ENCODE data around the gene PRR33. TPM values are rescaled to one million over a fixed set of nuclear protein-coding genes. Genes with fewer than 3 reads are reported as not detected.

PRR33 gene
- total RNA-seq, 2 experiments from 2014 or later = 0.07 TPM; not detected in 1

DNA sequence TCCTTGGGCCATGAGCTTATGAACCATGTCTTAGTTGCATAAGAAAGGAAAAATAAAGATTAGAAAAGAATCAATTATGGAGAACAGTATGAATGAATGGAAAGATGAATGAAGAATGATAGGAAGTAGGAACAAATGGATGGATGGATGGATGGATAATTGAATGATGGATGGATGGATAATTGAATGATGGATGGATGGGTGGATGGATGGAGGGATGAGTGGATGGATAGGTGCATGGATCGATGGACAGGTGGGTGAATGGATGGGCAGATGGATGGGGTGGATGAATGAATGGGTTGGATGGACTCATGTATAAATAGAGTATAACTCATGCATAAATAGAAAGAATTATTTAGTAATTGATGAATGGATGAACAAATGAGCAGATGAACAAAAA, 31.6 kb downstream of the PRR33 start:
- intact Hi-C loops (cut with micrococcal nuclease) = no loop called here
- Mint-ChIP-seq H3K27ac (no peak overlapping the region), H3K9me3 (no peaks in the 10 kb centered on the region), H3K36me3 (no peaks in the 10 kb centered on the region), H3K27me3 (no peaks in the 10 kb centered on the region), H3K4me1 (ENCODE audit: low read depth) (peaks cover 21% of the 10 kb centered on the region), H3K4me3 (no peak overlapping the region)
- ChIA-PET POLR2A (no interaction called here), CTCF (interaction anchor here (3.5 kb wide), 1 partner anchor 22 kb away, joined by 16 read pairs; no protein-coding TSS in a partner anchor)
- no peak for DNase-seq

DNA sequence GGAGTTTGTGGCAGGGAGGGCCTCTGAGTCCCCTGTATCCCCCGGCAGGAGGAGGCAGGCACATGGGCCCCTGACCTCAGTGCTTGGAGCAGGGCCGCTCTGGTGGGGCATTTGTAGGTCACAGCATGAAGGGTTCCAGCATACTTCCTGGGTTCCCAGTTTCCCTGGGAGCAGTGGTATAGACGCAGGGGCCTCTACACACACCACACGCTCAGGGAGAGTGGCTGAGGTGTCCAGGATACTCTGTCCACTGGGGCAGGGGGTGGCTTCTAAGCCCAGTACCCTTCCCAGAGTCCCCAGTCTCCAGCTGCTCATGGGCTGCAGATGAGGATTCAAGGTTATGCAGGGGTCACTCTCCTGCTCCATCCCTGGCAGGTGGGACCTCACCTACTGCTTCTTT, 32.7 kb downstream of the PRR33 start:
- Mint-ChIP-seq H3K27ac (no peak overlapping the region), H3K36me3 (peaks cover 3% of the 10 kb centered on the region), H3K9me3 (no peaks in the 10 kb centered on the region), H3K4me1 (ENCODE audit: low read depth) (peaks cover 21% of the 10 kb centered on the region), H3K4me3 (no peak overlapping the region), H3K27me3 (no peaks in the 10 kb centered on the region)
- intact Hi-C loops (cut with micrococcal nuclease) = no loop called here
- ChIA-PET POLR2A (no interaction called here), CTCF (interaction anchor here (1.6 to 3.5 kb wide), 2 partner anchors 24 to 165 kb away, joined by 5 to 16 read pairs; no protein-coding TSS in a partner anchor)
- no peak for DNase-seq

GRCh38 chr11:1858576-1858975, 33.1 kb downstream of the PRR33 start:
- Mint-ChIP-seq H3K9me3 (no peaks in the 10 kb centered on the region), H3K27me3 (no peaks in the 10 kb centered on the region), H3K27ac (no peak overlapping the region), H3K4me3 (no peak overlapping the region), H3K36me3 (peaks cover 3% of the 10 kb centered on the region), H3K4me1 (ENCODE audit: low read depth) (peaks cover 22% of the 10 kb centered on the region)
- ChIA-PET POLR2A (no interaction called here), CTCF (interaction anchor here (1.6 to 3.5 kb wide), 3 partner anchors 24 to 165 kb away, joined by 3 to 16 read pairs (median 5); no protein-coding TSS in a partner anchor)
- DNase-seq = no peak
- intact Hi-C loops (cut with micrococcal nuclease) = no loop called here

DNA sequence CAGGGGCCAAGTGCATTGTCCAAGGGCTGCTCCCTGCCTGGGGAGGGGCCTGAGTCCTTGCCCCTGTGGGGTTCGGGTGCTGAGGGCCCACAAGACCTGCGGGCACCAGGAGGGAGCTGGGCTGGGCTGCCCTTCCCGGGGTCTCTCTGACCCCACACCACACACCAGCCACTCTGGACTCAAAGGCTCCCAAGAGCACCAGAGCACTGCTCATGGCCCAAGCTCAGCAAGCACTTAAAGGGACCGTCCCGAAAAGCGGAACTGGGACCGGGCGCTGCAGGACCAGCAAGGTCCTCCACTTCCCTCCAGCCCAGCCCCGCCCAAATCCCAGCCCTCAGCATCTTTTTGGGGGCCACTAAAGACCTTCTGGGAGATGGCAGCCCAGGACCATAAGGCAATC, 33.5 kb downstream of the PRR33 start:
- DNase-seq = no peak
- Mint-ChIP-seq H3K27ac (no peak overlapping the region), H3K27me3 (no peaks in the 10 kb centered on the region), H3K9me3 (no peaks in the 10 kb centered on the region), H3K4me1 (ENCODE audit: low read depth) (peaks cover 23% of the 10 kb centered on the region), H3K36me3 (peaks cover 3% of the 10 kb centered on the region), H3K4me3 (no peak overlapping the region)
- intact Hi-C loops (cut with micrococcal nuclease) = no loop called here
- POLR2A ChIA-PET = no interaction called here
- CTCF ChIA-PET = interaction anchor here (0.7 to 3.5 kb wide), 4 partner anchors 24 to 164 kb away, joined by 3 to 16 read pairs (median 4); no protein-coding TSS in a partner anchor

DNA sequence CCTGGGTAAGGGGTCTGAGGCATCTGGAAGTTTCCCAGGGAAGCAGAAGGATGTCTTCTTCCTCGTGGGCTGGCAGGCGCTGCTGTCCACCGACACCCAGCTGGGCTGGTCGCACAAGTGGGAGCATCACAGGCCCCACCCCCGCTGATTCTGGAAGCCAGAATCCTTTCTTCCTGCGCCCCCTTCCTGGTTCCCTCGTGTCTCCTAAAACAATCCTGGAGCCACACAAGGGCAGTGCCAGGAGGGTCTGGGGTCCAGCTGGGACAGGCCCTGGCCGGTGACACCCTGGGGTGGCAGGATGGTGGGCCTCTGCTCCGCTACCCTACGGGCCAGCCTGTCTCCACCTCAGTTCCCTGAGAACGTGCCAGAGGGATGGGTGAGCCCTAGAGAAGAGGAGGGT, 34.6 kb downstream of the PRR33 start:
- CTCF ChIA-PET = interaction anchor here (0.7 to 3.3 kb wide), 5 partner anchors 25 to 310 kb away, joined by 3 to 14 read pairs (median 3); no protein-coding TSS in a partner anchor
- intact Hi-C loops (cut with micrococcal nuclease) = no loop called here

DNA sequence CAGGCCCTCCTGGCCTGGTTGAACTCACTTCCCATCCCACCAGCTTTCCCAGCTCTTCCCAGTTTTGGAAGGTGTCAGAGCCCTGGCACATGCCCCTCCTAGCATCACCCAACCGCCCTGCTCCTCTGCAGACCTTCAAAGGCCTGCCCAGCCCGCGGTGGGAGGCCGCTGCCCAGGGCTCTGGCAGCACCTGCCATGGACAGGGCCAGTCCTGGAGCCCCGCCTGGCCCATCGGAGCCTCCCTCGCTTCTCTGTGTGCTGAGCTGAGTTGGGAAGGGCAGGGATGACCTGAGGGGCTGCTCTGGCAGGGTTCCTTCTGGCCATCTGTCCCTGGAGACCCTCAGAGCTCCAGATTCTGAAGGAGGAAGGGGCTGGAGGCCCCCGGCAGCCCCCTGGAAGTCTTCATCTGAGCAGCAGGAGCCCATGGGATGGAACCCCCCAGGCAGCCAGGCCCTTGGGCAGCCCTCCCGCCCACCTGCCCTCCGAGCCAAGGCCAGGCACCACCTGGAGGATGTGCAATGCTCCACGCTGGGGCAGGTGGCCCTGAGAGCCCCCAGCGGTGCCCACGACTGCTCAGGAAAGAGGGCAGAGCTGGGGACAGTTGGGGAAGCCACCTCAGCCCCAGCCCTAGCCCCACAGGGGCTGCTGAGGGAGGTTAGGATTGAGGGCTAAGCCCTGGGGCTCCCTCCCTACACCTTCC, 35.2 kb downstream of the PRR33 start:
- intact Hi-C loops (cut with micrococcal nuclease) = no loop called here
- POLR2A ChIA-PET = interaction anchor here (3.2 kb wide), 1 partner anchor 13 kb away, joined by 13 read pairs; no protein-coding TSS in a partner anchor
- H3K4me3 Mint-ChIP-seq = no peak overlapping the region

More for the DNA sequence above, 34.6 kb downstream of the PRR33 start:
- Mint-ChIP-seq H3K36me3 (peaks cover 5% of the 10 kb centered on the region), H3K9me3 (no peaks in the 10 kb centered on the region), H3K4me3 (no peak overlapping the region), H3K27ac (no peak overlapping the region), H3K27me3 (no peaks in the 10 kb centered on the region), H3K4me1 (ENCODE audit: low read depth) (peaks cover 34% of the 10 kb centered on the region)
- DNase-seq = no peak
- POLR2A ChIA-PET = interaction anchor here (0.5 kb wide), 1 partner anchor 12 kb away, joined by 3 read pairs; no protein-coding TSS in a partner anchor

GRCh38 chr11:1855886-1856265, 35.8 kb downstream of the PRR33 start:
- no peak for DNase-seq
- peaks cover 5% of the 10 kb centered on the region for H3K36me3 Mint-ChIP-seq
- intact Hi-C loops (cut with micrococcal nuclease) = loop anchor here (1.0 kb wide), 1 partner anchor 221 kb away; no protein-coding TSS in a partner anchor
- no peak overlapping the region for H3K4me3 Mint-ChIP-seq
- H3K4me1 Mint-ChIP-seq (ENCODE audit: low read depth) = peaks cover 46% of the 10 kb centered on the region
- H3K9me3 Mint-ChIP-seq = no peaks in the 10 kb centered on the region
- POLR2A ChIA-PET = interaction anchor here (1.3 to 3.2 kb wide), 3 partner anchors 10 to 26 kb away, joined by 3 to 13 read pairs (median 6); no protein-coding TSS in a partner anchor
- H3K27ac Mint-ChIP-seq = peak overlapping the region; percentile 49
- no peaks in the 10 kb centered on the region for H3K27me3 Mint-ChIP-seq
- CTCF ChIA-PET = interaction anchor here (3.3 to 5.1 kb wide), 2 partner anchors 27 to 146 kb away, joined by 14 to 23 read pairs; no protein-coding TSS in a partner anchor

More for the DNA sequence above, 35.2 kb downstream of the PRR33 start:
- H3K27me3 Mint-ChIP-seq = no peaks in the 10 kb centered on the region
- peak overlapping the region; percentile 49 for H3K27ac Mint-ChIP-seq
- no peaks in the 10 kb centered on the region for H3K9me3 Mint-ChIP-seq
- CTCF ChIA-PET = interaction anchor here (0.8 to 5.1 kb wide), 3 partner anchors 26 to 310 kb away, joined by 3 to 23 read pairs (median 14); no protein-coding TSS in a partner anchor
- no peak for DNase-seq
- peaks cover 40% of the 10 kb centered on the region for H3K4me1 Mint-ChIP-seq (ENCODE audit: low read depth)
- H3K36me3 Mint-ChIP-seq = peaks cover 5% of the 10 kb centered on the region

GRCh38 chr11:1854949-1855885, 36.5 kb downstream of the PRR33 start:
- Mint-ChIP-seq H3K9me3 (no peaks in the 10 kb centered on the region), H3K27me3 (no peaks in the 10 kb centered on the region), H3K27ac (peak overlapping the region; percentile 18), H3K4me3 (peak overlapping the region; percentile 92), H3K36me3 (peaks cover 5% of the 10 kb centered on the region), H3K4me1 (ENCODE audit: low read depth) (peaks cover 52% of the 10 kb centered on the region)
- ChIA-PET CTCF (interaction anchor here (0.7 to 6.1 kb wide), 6 partner anchors 22 to 296 kb away, joined by 3 to 32 read pairs (median 8); partner anchors contain the start of genes MRPL23 and SYT8), POLR2A (interaction anchor here (0.6 to 3.2 kb wide), 6 partner anchors 10 to 288 kb away, joined by 3 to 13 read pairs (median 3); no protein-coding TSS in a partner anchor)
- intact Hi-C loops (cut with micrococcal nuclease) = loop anchor here (1.0 to 5.0 kb wide), 4 partner anchors 16 to 412 kb away; no protein-coding TSS in a partner anchor
- DNase-seq = peak; percentile 80

- peak; percentile 51 for DNase-seq
- POLR2A ChIA-PET = interaction anchor here (0.6 to 3.2 kb wide), 9 partner anchors 9 to 289 kb away, joined by 3 to 13 read pairs (median 3); no protein-coding TSS in a partner anchor
- Mint-ChIP-seq H3K27ac (peak overlapping the region; percentile 97), H3K36me3 (peaks cover 5% of the 10 kb centered on the region), H3K4me3 (peak overlapping the region; percentile 92), H3K4me1 (ENCODE audit: low read depth) (peaks cover 61% of the 10 kb centered on the region), H3K27me3 (no peaks in the 10 kb centered on the region), H3K9me3 (no peaks in the 10 kb centered on the region)
- intact Hi-C loops (cut with micrococcal nuclease) = loop anchor here (1.0 to 5.0 kb wide), 3 partner anchors 17 to 413 kb away; no protein-coding TSS in a partner anchor
- CTCF ChIA-PET = interaction anchor here (0.7 to 6.1 kb wide), 10 partner anchors 18 to 296 kb away, joined by 3 to 32 read pairs (median 6); partner anchors contain the start of genes MRPL23 and SYT8
Observed at GRCh38 chr11:1854132-1854948, 37.4 kb downstream of the PRR33 start.

DNA sequence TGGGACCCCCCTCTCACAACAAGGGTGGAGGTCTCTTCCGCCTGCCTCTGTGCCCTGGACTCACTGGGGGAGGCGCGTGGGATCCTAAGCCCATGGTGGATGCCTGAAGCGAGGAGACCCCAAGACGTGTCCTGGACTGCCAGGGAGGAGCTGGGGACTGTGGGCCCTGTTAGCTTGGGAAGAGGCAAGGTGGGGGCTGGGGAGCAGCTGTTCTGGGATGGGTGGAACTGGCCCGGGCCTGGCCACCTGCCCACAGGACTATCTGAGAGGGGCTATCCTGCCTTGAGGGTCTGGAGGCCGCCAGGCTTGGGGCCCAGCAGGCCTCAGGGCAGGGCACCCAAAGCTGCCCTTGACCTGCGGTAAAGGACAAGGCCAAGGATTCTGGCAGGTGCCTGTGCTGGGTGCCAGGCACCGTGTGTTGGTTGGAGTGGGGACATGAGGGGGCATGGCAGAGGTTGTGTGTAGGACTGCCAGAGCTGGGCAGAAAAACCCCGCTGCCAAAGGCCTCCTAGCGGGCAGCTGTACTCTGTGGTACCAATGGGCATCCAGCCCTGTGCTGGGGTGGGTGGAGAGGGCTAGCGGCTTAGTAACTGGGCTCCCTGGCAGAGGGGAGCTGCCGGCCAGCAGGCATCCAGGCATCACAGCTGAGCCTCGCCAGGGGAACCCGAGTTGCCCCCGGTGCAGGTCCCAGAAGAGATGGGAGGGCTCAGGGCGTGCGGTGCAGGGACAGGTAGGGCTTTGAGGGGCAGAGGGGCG, 38.1 kb downstream of the PRR33 start:
- Mint-ChIP-seq H3K27me3 (no peaks in the 10 kb centered on the region), H3K4me3 (peak overlapping the region; percentile 92), H3K9me3 (no peaks in the 10 kb centered on the region), H3K4me1 (ENCODE audit: low read depth) (peaks cover 69% of the 10 kb centered on the region), H3K27ac (peak overlapping the region; percentile 97), H3K36me3 (peaks cover 5% of the 10 kb centered on the region)
- peak; percentile 45 for DNase-seq
- POLR2A ChIA-PET = interaction anchor here (0.6 to 3.2 kb wide), 6 partner anchors 16 to 289 kb away, joined by 3 to 13 read pairs (median 4); no protein-coding TSS in a partner anchor
- CTCF ChIA-PET = interaction anchor here (0.9 to 6.1 kb wide), 10 partner anchors 17 to 298 kb away, joined by 3 to 32 read pairs (median 8); partner anchors contain the start of genes MRPL23 and SYT8
- intact Hi-C loops (cut with micrococcal nuclease) = loop anchor here (1.0 to 5.0 kb wide), 4 partner anchors 9 to 414 kb away; no protein-coding TSS in a partner anchor
